H1 (cell line): ENCODE results near the gene OR6K2. TPM values are rescaled to one million over a fixed set of nuclear protein-coding genes. Genes with fewer than 3 reads are reported as not detected.

Source experiments
- CHD1 ChIP-seq: IDR thresholded peaks from 2 replicates; pipeline ENCODE4 v1.6.1; 2012; ENCODE audit warnings: low read depth, low read length, improper control_type of control experiment
- HDAC6 ChIP-seq: IDR thresholded peaks from one replicate; pipeline ENCODE4 v1.7.1; 2012; ENCODE audit warnings: low read depth, mild to moderate bottlenecking, inconsistent platforms, low read length, moderate library complexity
- SIX5 ChIP-seq: IDR thresholded peaks from 2 replicates; pipeline ENCODE4 v1.6.1; 2011; ENCODE audit warnings: mild to moderate bottlenecking, low read depth, low read length
- SP1 ChIP-seq: IDR thresholded peaks from 2 replicates; pipeline ENCODE4 v1.6.1; 2011; ENCODE audit warnings: low read depth, low read length
- YY1 ChIP-seq: IDR thresholded peaks from 2 replicates; pipeline ENCODE4 v1.6.1; 2011; ENCODE audit warnings: low read depth, mild to moderate bottlenecking, low read length
- polyA plus RNA-seq, 7 experiments: library from polyadenylated mRNA; depleted of rRNA in 3 of 7; stranded (reverse) in 5 of 7; unstranded in 2 of 7; fragments of >200 nt in 5 of 7; fragments of 200-250 nt in 2 of 7; gene quantifications; 1 replicate in 5 of 7; 2 replicates in 1 of 7; 4 replicates in 1 of 7; pipeline versions ENCODE4 v1.2.1 to v1.2.3, GENCODE V29; 2011 to 2013; ENCODE audit warnings: missing spikeins in 2 of 7, mixed read lengths in 2 of 7
- total RNA-seq: library from RNA; stranded (reverse); fragmentation: NEBNext Ultra II Directional; extraction: Animal tissue kit (Norgen Biotek cat#: 25700); gene quantifications from 2 replicates; pipeline ENCODE4 v1.2.1, GENCODE V29; 2021

The OR6K2 gene
- total and polyA plus RNA-seq, 2 of the 8 experiments (the other 6 are each of a cell fraction or from before 2014, with no cell fraction given): not detected

DNA sequence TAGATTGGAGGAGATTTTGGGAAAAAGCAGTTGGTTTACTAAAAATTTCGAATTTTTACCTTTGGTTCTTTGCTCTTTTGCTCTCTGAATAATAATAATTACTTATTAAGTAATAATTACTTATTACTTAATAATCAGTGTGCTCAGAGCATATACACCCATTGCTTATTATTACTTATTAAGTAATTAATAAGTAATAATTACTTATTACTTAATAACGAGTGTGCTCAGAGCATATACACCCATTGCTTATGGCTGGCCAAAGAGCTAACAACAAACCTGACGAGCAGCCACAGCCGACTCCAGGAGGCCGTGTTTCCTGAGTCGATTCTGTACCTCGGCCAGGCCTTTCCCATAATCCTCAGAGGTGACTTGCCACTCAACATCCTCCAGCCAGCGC lies 34.4 kb downstream of the OR6K2 start (continued):
- TF ChIP-seq SIX5 (no peak), YY1 (no peak), SP1 (no peak), HDAC6 (no peak), CHD1 (no peak)
